OCI-LY7 (cell line): ENCODE data around the gene SORBS2. TPM values are rescaled to one million over a fixed set of nuclear protein-coding genes. Genes with fewer than 3 reads are reported as not detected.

Experiments
- BruUV-seq: library from RNA; stranded (reverse); fragments of 400-500 nt; replicated peaks from 2 replicates; lab custom pipeline; 2021; lab: Mats Ljungman, UMichigan
- CTCF ChIA-PET: fragments of 300-600 bp; sonication (Branson Sonifier 250); formaldehyde crosslinking; loops from one replicate; lab custom pipeline; 2022; ENCODE audit warnings: antibody characterized with exemption; ENCODE audit not compliant: unreplicated experiment; lab: Charles Lee
- POLR2A ChIA-PET: fragments of 300-600 bp; sonication (Branson Sonifier 250); formaldehyde crosslinking; loops from one replicate; lab custom pipeline; 2022; ENCODE audit warnings: antibody characterized with exemption; lab: Charles Lee
- DNase-seq: peaks from one replicate; pipeline ENCODE4 v3.0.0-alpha.2; 2015; ENCODE audit warnings: low spot score
- H2AFZ ChIP-seq: fragments of 200-600 bp; sonication (generic), shearing (Covaris generic); 2 replicates; pipeline ENCODE4 v1.6.1; 2014; ENCODE audit warnings: mild to moderate bottlenecking, antibody characterized with exemption, low read length, moderate library complexity
- H3K27ac ChIP-seq: fragments of 200-600 bp; sonication (generic); 2 replicates; pipeline ENCODE4 v1.5.1; 2014; ENCODE audit warnings: mixed run types, low read depth, mild to moderate bottlenecking, moderate library complexity, low read length, inconsistent platforms; ENCODE audit not compliant: poor library complexity, severe bottlenecking
- H3K36me3 ChIP-seq: fragments of 200-600 bp; sonication (generic); 2 replicates; pipeline ENCODE4 v1.6.1; 2014; ENCODE audit warnings: mild to moderate bottlenecking, antibody characterized with exemption, low read length, moderate library complexity, mixed read lengths; ENCODE audit not compliant: insufficient read depth
- H3K4me1 ChIP-seq: fragments of 200-600 bp; sonication (generic); 2 replicates; pipeline ENCODE4 v1.5.1; 2014; ENCODE audit warnings: mild to moderate bottlenecking, low read length; ENCODE audit not compliant: insufficient read depth, poor library complexity, severe bottlenecking
- H3K4me2 ChIP-seq: fragments of 200-600 bp; sonication (generic); 2 replicates; pipeline ENCODE4 v1.6.1; 2014; ENCODE audit warnings: mild to moderate bottlenecking, low read length
- H3K4me3 ChIP-seq: fragments of 200-600 bp; sonication (generic); 2 replicates; pipeline ENCODE4 v1.5.1; 2014; ENCODE audit warnings: mild to moderate bottlenecking, low read depth, low read length; ENCODE audit not compliant: poor library complexity, severe bottlenecking
- H3K79me2 ChIP-seq: fragments of 200-600 bp; sonication (generic); 2 replicates; pipeline ENCODE4 v1.6.1; 2016; ENCODE audit warnings: low read depth, mild to moderate bottlenecking, low read length, moderate library complexity, mixed read lengths; ENCODE audit not compliant: insufficient read depth
- H3K9me2 ChIP-seq: fragments of 200-600 bp; sonication (generic); 2 replicates; pipeline ENCODE4 v1.6.1; 2016; ENCODE audit warnings: mild to moderate bottlenecking, low read length, mixed read lengths; ENCODE audit not compliant: insufficient read depth
- H3K9me3 ChIP-seq: fragments of 200-600 bp; sonication (generic); 2 replicates; pipeline ENCODE4 v1.6.1; 2014; ENCODE audit warnings: mild to moderate bottlenecking, mixed run types, low read length, mixed read lengths
- H4K20me1 ChIP-seq: fragments of 200-600 bp; sonication (generic); 2 replicates; pipeline ENCODE4 v1.6.1; 2014; ENCODE audit warnings: mild to moderate bottlenecking, antibody characterized with exemption, low read length, moderate library complexity, mixed read lengths; ENCODE audit not compliant: insufficient read depth
- EZH2phosphoT487 ChIP-seq: fragments of 200-600 bp; sonication (generic); IDR thresholded peaks from 2 replicates; pipeline ENCODE4 v1.6.1; 2018; ENCODE audit warnings: low read depth, borderline replicate concordance, mild to moderate bottlenecking, mixed run types, antibody characterized with exemption, low read length, moderate library complexity, mixed read lengths
- intact Hi-C: fragments of 100-400 bp; cut with micrococcal nuclease; formaldehyde crosslinking; loops from one replicate; pipeline ENCODE4 v1.10.0; 2022; ENCODE audit not compliant: unreplicated experiment
- total RNA-seq, 2 experiments: library from RNA; depleted of rRNA in 1 of 2; stranded (reverse); fragments of >200 nt in 1 of 2; shearing (Covaris generic) in 1 of 2; gene quantifications; 2 replicates each; pipeline ENCODE4 v1.2.3, GENCODE V29; 2014 to 2022
- TF ChIP-seq, protein P1 (sequence below): fragments of 200-600 bp; sonication (generic); conservative IDR thresholded peaks from 2 replicates; pipeline ENCODE4 v1.5.1; 2014; ENCODE audit warnings: mild to moderate bottlenecking, antibody characterized with exemption, low read length, moderate library complexity, mixed read lengths

The SORBS2 gene
- total RNA-seq, 2 experiments from 2014 or later, result 33.2 to 43.5 TPM

DNA sequence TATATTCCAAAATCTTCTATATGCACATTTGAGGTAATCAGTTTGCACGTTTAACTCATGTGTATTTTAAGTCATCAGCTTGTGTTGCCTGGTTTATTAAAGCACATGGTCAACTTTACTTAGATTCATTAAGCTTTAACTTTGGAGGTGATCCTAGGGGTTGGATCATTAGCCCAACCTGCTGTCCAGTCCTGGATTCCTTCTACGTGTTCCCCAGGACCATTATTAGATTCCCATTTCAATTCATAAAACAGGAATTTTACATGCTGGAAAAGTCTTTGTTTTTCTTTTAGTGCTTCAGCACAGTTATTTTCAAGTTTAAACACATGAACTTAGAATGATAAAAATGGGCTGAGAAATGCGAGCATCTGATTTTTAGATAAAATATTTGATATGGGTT, 132.5 kb downstream of the SORBS2 start:
- no peaks in the 10 kb centered on the region for H3K9me2 ChIP-seq
- DNase-seq, result no peak
- H3K36me3 ChIP-seq, result no peaks in the 10 kb centered on the region
- intact Hi-C loops, result no loop called here
- no peaks in the 10 kb centered on the region for H3K9me3 ChIP-seq
- TF ChIP-seq EZH2phosphoT487, result no peak
- TF ChIP-seq, protein P1, sequence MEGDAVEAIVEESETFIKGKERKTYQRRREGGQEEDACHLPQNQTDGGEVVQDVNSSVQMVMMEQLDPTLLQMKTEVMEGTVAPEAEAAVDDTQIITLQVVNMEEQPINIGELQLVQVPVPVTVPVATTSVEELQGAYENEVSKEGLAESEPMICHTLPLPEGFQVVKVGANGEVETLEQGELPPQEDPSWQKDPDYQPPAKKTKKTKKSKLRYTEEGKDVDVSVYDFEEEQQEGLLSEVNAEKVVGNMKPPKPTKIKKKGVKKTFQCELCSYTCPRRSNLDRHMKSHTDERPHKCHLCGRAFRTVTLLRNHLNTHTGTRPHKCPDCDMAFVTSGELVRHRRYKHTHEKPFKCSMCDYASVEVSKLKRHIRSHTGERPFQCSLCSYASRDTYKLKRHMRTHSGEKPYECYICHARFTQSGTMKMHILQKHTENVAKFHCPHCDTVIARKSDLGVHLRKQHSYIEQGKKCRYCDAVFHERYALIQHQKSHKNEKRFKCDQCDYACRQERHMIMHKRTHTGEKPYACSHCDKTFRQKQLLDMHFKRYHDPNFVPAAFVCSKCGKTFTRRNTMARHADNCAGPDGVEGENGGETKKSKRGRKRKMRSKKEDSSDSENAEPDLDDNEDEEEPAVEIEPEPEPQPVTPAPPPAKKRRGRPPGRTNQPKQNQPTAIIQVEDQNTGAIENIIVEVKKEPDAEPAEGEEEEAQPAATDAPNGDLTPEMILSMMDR, result no peak
- no peaks in the 10 kb centered on the region for H4K20me1 ChIP-seq
- H2AFZ ChIP-seq, result no peak overlapping the region
- H3K79me2 ChIP-seq, result no peaks in the 10 kb centered on the region
- H3K27ac ChIP-seq, result no peak overlapping the region
- H3K4me3 ChIP-seq, result no peak overlapping the region
- CTCF ChIA-PET, result no interaction called here
- no peak overlapping the region for H3K4me2 ChIP-seq
- peaks cover 5% of the 10 kb centered on the region for H3K4me1 ChIP-seq
- BruUV-seq, result no TSS peak
- POLR2A ChIA-PET, result interaction anchor here (1.0 kb wide), 1 partner anchor 64 kb away, joined by 3 read pairs; no protein-coding TSS in a partner anchor

DNA sequence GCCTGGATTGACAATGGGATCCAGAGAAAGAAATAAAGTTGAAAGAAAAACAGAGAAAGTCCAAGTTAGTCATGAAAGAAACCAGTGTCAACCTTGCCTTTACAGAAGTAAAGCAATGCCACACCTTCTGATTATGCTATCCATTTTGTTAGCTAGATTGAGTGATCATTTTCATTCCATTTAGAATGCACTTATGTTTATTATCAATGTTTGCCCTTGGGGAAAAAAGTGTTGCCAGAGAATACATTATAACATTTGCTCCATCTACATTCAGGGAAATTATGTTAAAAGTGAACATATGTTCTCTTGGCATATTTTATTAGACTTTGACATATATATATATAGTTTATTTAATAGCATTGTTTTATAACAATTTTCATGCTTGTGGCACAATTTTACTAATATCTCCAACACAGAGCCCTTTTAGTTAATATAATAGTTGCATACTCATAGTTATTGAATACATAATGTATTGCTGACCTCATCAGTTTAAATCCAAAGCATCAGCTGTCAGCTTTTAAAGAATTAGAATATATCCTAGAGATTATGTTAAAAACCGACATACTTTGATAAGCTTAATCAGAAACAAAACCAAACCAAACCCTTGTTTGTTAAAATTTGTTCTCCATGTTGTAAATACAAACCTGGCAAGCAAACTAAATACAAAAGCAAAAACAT, 134.2 kb downstream of the SORBS2 start:
- DNase-seq, result no peak
- BruUV-seq, result no TSS peak
- no peaks in the 10 kb centered on the region for H4K20me1 ChIP-seq
- no peak overlapping the region for H3K27ac ChIP-seq
- H3K9me2 ChIP-seq, result no peaks in the 10 kb centered on the region
- H3K36me3 ChIP-seq, result no peaks in the 10 kb centered on the region
- CTCF ChIA-PET, result no interaction called here
- no peak overlapping the region for H3K4me2 ChIP-seq
- no peaks in the 10 kb centered on the region for H3K9me3 ChIP-seq
- no peaks in the 10 kb centered on the region for H3K4me1 ChIP-seq
- POLR2A ChIA-PET, result no interaction called here
- intact Hi-C loops, result no loop called here
- no peak overlapping the region for H3K4me3 ChIP-seq
- no peaks in the 10 kb centered on the region for H3K79me2 ChIP-seq
- TF ChIP-seq, protein P1, result no peak
- TF ChIP-seq EZH2phosphoT487, result no peak
- H2AFZ ChIP-seq, result no peak overlapping the region

DNA sequence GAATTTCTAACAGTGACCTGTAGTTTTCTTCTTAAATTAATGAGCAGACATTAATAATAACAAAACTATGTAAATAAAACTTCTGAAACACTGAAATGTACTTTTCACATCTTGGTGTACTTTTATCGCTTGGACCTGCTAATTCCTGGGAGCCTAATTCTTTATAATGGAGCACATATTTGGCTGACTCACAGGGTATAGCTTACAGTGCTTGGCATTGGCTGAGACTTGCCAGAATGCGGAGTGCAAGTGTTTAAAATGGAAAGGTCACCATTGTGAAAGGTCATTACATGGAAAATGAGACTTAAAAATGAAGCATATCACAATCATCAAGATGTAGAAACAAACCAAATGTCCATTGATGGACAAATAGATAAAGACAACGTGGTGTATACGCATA, 139.4 kb downstream of the SORBS2 start:
- Histone ChIP-seq H3K4me1 (no peaks in the 10 kb centered on the region), H3K9me3 (no peaks in the 10 kb centered on the region), H3K9me2 (no peaks in the 10 kb centered on the region), H3K36me3 (no peaks in the 10 kb centered on the region), H3K4me2 (no peak overlapping the region), H3K79me2 (no peaks in the 10 kb centered on the region), H4K20me1 (no peaks in the 10 kb centered on the region), H3K4me3 (no peak overlapping the region), H2AFZ (no peak overlapping the region), H3K27ac (no peak overlapping the region)
- BruUV-seq, result no TSS peak
- CTCF ChIA-PET, result no interaction called here
- TF ChIP-seq, protein P1, result no peak
- no peak for TF ChIP-seq EZH2phosphoT487
- intact Hi-C loops, result no loop called here
- no peak for DNase-seq
- POLR2A ChIA-PET, result no interaction called here
